HepG2 (cell line): Measurements from ENCODE around the gene ARPC1A. TPM values are rescaled to one million over a fixed set of nuclear protein-coding genes. Genes with fewer than 3 reads are reported as not detected.

Source experiments
- CBFB ChIP-seq: sonication (generic); formaldehyde crosslinking; IDR thresholded peaks from 2 replicates; pipeline ENCODE4 v1.4.0; 2020; ENCODE audit warnings: missing genetic modification reagents
- ESRRA ChIP-seq: sonication (generic); formaldehyde crosslinking; IDR thresholded peaks from 2 replicates; pipeline ENCODE4 v1.5.1; 2020; ENCODE audit warnings: mild to moderate bottlenecking, low read depth, missing genetic modification reagents
- HNRNPK ChIP-seq: fragments of 200-400 bp; formaldehyde crosslinking; IDR thresholded peaks from 2 replicates; pipeline ENCODE4 v1.6.1; 2018; ENCODE audit warnings: low read length, low read depth, moderate library complexity, mild to moderate bottlenecking; ENCODE audit not compliant: poor library complexity, severe bottlenecking
- HNRNPL ChIP-seq: fragments of 200-400 bp; formaldehyde crosslinking; IDR thresholded peaks from 2 replicates; pipeline ENCODE4 v1.6.1; 2017; ENCODE audit warnings: mild to moderate bottlenecking, low read depth, low read length
- JUNB ChIP-seq: sonication (generic); formaldehyde crosslinking; IDR thresholded peaks from 2 replicates; pipeline ENCODE4 v1.8.0; 2022; ENCODE audit warnings: missing genetic modification reagents, mild to moderate bottlenecking, borderline replicate concordance
- KLF12 ChIP-seq: sonication (generic); formaldehyde crosslinking; IDR thresholded peaks from 2 replicates; pipeline ENCODE4 v1.4.0; 2020; ENCODE audit warnings: missing genetic modification reagents, borderline replicate concordance
- RBM22 ChIP-seq: fragments of 200-400 bp; formaldehyde crosslinking; optimal IDR thresholded peaks from 2 replicates; pipeline ENCODE3; 2017; ENCODE audit warnings: mild to moderate bottlenecking, low read length, moderate library complexity
- RFX5 ChIP-seq: IDR thresholded peaks from 2 replicates; pipeline ENCODE4 v1.6.1; 2011; ENCODE audit warnings: low read depth, low read length, improper control_type of control experiment
- SOX5 ChIP-seq: IDR thresholded peaks from 2 replicates; pipeline ENCODE4 v1.6.1; 2016; ENCODE audit warnings: borderline replicate concordance
- ZBTB7A ChIP-seq: sonication (generic); formaldehyde crosslinking; IDR thresholded peaks from 2 replicates; pipeline ENCODE4 v1.8.0; 2022; ENCODE audit warnings: mild to moderate bottlenecking, missing genetic modification reagents
- ZFAT ChIP-seq: sonication (generic); formaldehyde crosslinking; conservative IDR thresholded peaks from 2 replicates; pipeline ENCODE4 v1.8.1; 2023; ENCODE audit warnings: missing genetic modification reagents, inconsistent platforms
- ZFP62 ChIP-seq: sonication (generic); formaldehyde crosslinking; IDR thresholded peaks from 2 replicates; pipeline ENCODE4 v1.4.0; 2020; ENCODE audit warnings: missing genetic modification reagents
- ZFYVE20 ChIP-seq: sonication (generic); formaldehyde crosslinking; IDR thresholded peaks from 2 replicates; pipeline ENCODE4 v1.8.0; 2023; ENCODE audit warnings: low read depth, mild to moderate bottlenecking, moderate library complexity, missing genetic modification reagents, borderline replicate concordance
- ZNF317 ChIP-seq: sonication (generic); formaldehyde crosslinking; IDR thresholded peaks from 2 replicates; pipeline ENCODE4 v1.5.0; 2020; ENCODE audit warnings: mild to moderate bottlenecking, missing genetic modification reagents
- ZNF354B ChIP-seq: sonication (generic); formaldehyde crosslinking; IDR thresholded peaks from 2 replicates; pipeline ENCODE4 v1.8.0; 2022; ENCODE audit warnings: mild to moderate bottlenecking, missing genetic modification reagents
- ZNF552 ChIP-seq: sonication (generic); formaldehyde crosslinking; IDR thresholded peaks from 2 replicates; pipeline ENCODE4 v1.9.0; 2022; ENCODE audit warnings: missing genetic modification reagents, mild to moderate bottlenecking, borderline replicate concordance
- ZNF619 ChIP-seq: sonication (generic); formaldehyde crosslinking; IDR thresholded peaks from 2 replicates; pipeline ENCODE4 v1.4.0; 2020; ENCODE audit warnings: mild to moderate bottlenecking, missing genetic modification reagents
- polyA plus RNA-seq, 8 experiments: library from polyadenylated mRNA; depleted of rRNA in 3 of 8; stranded (reverse) in 7 of 8; unstranded in 1 of 8; fragments of >200 nt; fragmentation: Illumina TruSeq in 4 of 8; extraction: Trizol in 4 of 8; gene quantifications; 2 replicates each; pipeline versions ENCODE4 v1.2.1 to v1.2.3, GENCODE V29; 2011 to 2016; ENCODE audit warnings: low read depth in 4 of 8, missing spikeins in 1 of 8, mixed read lengths in 1 of 8; ENCODE audit not compliant: insufficient read depth in 1 of 8
- total RNA-seq, 5 experiments: library from RNA; depleted of rRNA; stranded (reverse); fragments of >200 nt; fragmentation: Illumina TruSeq; extraction: Trizol; gene quantifications; 2 replicates each; pipeline ENCODE4 v1.2.3, GENCODE V29; 2016; ENCODE audit warnings: low read depth in 1 of 5
- TF ChIP-seq, protein P1 (sequence below): sonication (generic); formaldehyde crosslinking; IDR thresholded peaks from 2 replicates; pipeline ENCODE4 v1.8.1; 2023; ENCODE audit warnings: mild to moderate bottlenecking, missing genetic modification reagents, borderline replicate concordance
- TF ChIP-seq, protein P2 (sequence below): sonication (generic); formaldehyde crosslinking; IDR thresholded peaks from 2 replicates; pipeline ENCODE4 v1.4.0; 2020; ENCODE audit warnings: mild to moderate bottlenecking, missing genetic modification reagents
- TF ChIP-seq, protein P3 (sequence below): IDR thresholded peaks from 2 replicates; pipeline ENCODE4 v1.6.1; 2016; ENCODE audit warnings: mild to moderate bottlenecking, missing biosample characterization, missing genetic modification reagents
- TF ChIP-seq, protein P4 (sequence below): sonication (generic); formaldehyde crosslinking; IDR thresholded peaks from 2 replicates; pipeline ENCODE4 v1.5.0; 2020; ENCODE audit warnings: mild to moderate bottlenecking, missing genetic modification reagents, borderline replicate concordance
- TF ChIP-seq, protein P5 (sequence below): sonication (generic); formaldehyde crosslinking; IDR thresholded peaks from 2 replicates; pipeline ENCODE4 v1.4.0; 2020; ENCODE audit warnings: missing genetic modification reagents
- TF ChIP-seq, protein P6 (sequence below), 2 experiments: IDR thresholded peaks; 2 replicates each; pipeline ENCODE4 v1.6.1; 2011 to 2012; ENCODE audit warnings: low read length in 2 of 2, borderline replicate concordance in 1 of 2, low read depth in 1 of 2, mild to moderate bottlenecking in 1 of 2, moderate library complexity in 1 of 2

ARPC1A gene
- total and polyA plus RNA-seq, 2 of the 13 experiments (the other 11 are each of a cell fraction or from before 2014, with no cell fraction given), result 44.3 to 88.5 TPM

DNA sequence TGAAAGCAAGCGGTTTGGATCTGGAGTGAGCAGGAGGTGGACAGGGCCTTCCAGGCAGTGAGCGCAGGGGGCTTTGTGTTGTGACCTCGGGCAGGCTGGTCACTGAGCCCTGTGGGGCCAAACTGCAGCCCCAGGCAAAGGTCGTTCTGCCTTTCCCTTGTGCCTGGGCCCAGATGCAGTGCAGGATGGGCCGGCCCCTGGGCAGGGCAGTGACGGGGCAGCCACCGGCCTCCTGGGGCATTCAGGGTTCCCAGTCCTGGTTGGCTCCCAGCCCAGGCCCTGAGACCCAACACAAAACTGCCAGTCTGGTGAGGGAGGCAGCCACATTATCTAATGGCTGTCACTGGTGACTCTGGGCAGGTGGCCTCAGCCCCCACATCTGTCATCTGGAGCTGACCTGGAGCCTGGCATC is 56.0 kb downstream of the ARPC1A start (continued):
- TF ChIP-seq, protein P1, sequence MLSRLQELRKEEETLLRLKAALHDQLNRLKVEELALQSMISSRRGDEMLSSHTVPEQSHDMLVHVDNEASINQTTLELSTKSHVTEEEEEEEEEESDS (CRISPR knock-in tag), result no peak
- TF ChIP-seq ZFYVE20 (no peak), HNRNPK (no peak), ZNF619 (CRISPR knock-in tag) (0 out of 2 replicates have a peak, but pooled peaks have one; percentile 4), RBM22 (no peak), HNRNPL (peak; percentile 90), RFX5 (no peak), ZFP62 (no peak), ZBTB7A (CRISPR knock-in tag) (peak; percentile 48; the same call in 1 of the 2 replicates), KLF12 (CRISPR knock-in tag) (no peak), CBFB (no peak), ZNF354B (CRISPR knock-in tag) (no peak), ZNF552 (CRISPR knock-in tag) (no peak), ZFAT (no peak), JUNB (CRISPR knock-in tag) (no peak), ESRRA (CRISPR knock-in tag) (0 out of 2 replicates have a peak, but pooled peaks have one; percentile 41), SOX5 (CRISPR knock-in tag) (no peak), ZNF317 (CRISPR knock-in tag) (no peak)
- TF ChIP-seq, protein P2, sequence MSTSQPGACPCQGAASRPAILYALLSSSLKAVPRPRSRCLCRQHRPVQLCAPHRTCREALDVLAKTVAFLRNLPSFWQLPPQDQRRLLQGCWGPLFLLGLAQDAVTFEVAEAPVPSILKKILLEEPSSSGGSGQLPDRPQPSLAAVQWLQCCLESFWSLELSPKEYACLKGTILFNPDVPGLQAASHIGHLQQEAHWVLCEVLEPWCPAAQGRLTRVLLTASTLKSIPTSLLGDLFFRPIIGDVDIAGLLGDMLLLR (CRISPR knock-in tag), result 0 out of 2 replicates have a peak, but pooled peaks have one; percentile 13
- TF ChIP-seq, protein P3, sequence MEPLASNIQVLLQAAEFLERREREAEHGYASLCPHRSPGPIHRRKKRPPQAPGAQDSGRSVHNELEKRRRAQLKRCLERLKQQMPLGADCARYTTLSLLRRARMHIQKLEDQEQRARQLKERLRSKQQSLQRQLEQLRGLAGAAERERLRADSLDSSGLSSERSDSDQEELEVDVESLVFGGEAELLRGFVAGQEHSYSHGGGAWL (CRISPR knock-in tag), result no peak
- TF ChIP-seq, protein P4, sequence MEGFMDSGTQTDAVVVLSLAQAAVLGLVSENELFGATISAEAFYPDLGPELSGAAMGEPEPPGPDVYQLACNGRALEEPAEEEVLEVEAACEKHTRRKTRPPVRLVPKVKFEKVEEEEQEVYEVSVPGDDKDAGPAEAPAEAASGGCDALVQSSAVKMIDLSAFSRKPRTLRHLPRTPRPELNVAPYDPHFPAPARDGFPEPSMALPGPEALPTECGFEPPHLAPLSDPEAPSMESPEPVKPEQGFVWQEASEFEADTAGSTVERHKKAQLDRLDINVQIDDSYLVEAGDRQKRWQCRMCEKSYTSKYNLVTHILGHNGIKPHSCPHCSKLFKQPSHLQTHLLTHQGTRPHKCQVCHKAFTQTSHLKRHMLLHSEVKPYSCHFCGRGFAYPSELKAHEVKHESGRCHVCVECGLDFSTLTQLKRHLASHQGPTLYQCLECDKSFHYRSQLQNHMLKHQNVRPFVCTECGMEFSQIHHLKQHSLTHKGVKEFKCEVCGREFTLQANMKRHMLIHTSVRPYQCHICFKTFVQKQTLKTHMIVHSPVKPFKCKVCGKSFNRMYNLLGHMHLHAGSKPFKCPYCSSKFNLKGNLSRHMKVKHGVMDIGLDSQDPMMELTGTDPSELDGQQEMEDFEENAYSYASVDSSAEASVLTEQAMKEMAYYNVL (CRISPR knock-in tag), result 0 out of 2 replicates have a peak, but pooled peaks have one; percentile 29
- TF ChIP-seq, protein P5, sequence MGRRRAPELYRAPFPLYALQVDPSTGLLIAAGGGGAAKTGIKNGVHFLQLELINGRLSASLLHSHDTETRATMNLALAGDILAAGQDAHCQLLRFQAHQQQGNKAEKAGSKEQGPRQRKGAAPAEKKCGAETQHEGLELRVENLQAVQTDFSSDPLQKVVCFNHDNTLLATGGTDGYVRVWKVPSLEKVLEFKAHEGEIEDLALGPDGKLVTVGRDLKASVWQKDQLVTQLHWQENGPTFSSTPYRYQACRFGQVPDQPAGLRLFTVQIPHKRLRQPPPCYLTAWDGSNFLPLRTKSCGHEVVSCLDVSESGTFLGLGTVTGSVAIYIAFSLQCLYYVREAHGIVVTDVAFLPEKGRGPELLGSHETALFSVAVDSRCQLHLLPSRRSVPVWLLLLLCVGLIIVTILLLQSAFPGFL (CRISPR knock-in tag), result no peak
- TF ChIP-seq, protein P6, sequence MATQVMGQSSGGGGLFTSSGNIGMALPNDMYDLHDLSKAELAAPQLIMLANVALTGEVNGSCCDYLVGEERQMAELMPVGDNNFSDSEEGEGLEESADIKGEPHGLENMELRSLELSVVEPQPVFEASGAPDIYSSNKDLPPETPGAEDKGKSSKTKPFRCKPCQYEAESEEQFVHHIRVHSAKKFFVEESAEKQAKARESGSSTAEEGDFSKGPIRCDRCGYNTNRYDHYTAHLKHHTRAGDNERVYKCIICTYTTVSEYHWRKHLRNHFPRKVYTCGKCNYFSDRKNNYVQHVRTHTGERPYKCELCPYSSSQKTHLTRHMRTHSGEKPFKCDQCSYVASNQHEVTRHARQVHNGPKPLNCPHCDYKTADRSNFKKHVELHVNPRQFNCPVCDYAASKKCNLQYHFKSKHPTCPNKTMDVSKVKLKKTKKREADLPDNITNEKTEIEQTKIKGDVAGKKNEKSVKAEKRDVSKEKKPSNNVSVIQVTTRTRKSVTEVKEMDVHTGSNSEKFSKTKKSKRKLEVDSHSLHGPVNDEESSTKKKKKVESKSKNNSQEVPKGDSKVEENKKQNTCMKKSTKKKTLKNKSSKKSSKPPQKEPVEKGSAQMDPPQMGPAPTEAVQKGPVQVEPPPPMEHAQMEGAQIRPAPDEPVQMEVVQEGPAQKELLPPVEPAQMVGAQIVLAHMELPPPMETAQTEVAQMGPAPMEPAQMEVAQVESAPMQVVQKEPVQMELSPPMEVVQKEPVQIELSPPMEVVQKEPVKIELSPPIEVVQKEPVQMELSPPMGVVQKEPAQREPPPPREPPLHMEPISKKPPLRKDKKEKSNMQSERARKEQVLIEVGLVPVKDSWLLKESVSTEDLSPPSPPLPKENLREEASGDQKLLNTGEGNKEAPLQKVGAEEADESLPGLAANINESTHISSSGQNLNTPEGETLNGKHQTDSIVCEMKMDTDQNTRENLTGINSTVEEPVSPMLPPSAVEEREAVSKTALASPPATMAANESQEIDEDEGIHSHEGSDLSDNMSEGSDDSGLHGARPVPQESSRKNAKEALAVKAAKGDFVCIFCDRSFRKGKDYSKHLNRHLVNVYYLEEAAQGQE (IDR thresholded peaks at IDR 0.05; ENCODE audit: borderline replicate concordance in 1 of 2, low read depth in 1 of 2, low read length in 2 of 2), result no peak
